Endothelial cell of hepatic sinusoid (primary cell): ENCODE data around the gene SUPT20H.

Experiments used
- in situ Hi-C: cut with HindIII; loops from 2 replicates; pipeline ENCODE4 v1.10.0; 2017; ENCODE audit warnings: low sequenced_read_pairs

The SUPT20H gene

GRCh38 chr13:37058910-37059847, at the start of gene SUPT20H:
Gene SUPT20H (minus strand): TSS chr13:37059688. CDS start chr13:37051490, 8,198 bp downstream.
- in situ Hi-C loops = no loop called here

DNA sequence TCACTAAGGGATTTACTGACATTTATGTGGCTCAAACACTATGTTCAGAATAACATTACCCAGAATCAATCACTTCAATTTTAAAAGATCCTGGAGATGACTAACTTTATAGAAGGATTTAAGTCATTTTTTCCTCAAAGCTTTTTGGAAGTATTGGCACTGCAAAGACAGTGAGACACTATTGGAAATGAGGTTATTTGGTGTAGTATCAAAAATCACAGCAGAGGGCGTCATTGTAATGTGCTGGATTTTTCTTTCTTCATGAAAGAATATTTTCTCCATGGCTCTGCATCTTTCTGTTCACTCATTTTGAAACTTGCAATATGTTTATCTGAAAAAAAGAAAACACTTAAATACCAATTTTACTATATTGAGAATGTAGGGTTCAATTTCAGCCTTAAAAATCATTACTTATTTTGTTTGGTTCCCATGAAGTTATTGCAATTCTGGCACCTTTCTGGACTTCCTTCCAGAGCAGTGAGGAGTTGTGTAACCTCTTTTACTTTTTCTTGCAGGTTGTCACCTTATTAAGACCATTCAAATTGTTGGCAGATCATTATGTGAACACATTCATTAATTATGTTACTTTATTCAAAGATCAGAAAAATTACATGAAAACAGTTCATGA, 49.7 kb upstream of the SUPT20H start:
- in situ Hi-C loops = loop anchor here (10.0 kb wide), 1 partner anchor 496 kb away; no protein-coding TSS in a partner anchor

DNA sequence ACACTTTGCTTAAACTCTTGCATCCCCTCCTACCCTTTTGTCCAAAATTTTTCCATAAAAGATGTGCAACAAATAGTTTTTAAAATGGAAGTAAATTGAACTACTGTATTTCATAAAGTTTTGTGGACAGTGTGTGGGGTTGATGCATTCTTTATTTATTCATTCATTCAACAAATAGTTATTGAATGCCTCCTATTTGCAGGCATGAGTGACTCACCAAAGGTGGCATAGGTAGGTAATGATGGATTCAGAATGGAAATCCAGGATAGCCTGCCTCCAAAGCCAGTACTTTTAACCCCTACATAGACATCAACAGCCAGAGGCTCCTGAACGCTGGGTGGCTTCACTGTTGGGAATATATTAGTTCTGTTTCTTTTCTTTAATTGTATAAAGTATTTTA, 48.4 kb upstream of the SUPT20H start:
- in situ Hi-C loops = loop anchor here (10.0 kb wide), 1 partner anchor 497 kb away; no protein-coding TSS in a partner anchor

DNA sequence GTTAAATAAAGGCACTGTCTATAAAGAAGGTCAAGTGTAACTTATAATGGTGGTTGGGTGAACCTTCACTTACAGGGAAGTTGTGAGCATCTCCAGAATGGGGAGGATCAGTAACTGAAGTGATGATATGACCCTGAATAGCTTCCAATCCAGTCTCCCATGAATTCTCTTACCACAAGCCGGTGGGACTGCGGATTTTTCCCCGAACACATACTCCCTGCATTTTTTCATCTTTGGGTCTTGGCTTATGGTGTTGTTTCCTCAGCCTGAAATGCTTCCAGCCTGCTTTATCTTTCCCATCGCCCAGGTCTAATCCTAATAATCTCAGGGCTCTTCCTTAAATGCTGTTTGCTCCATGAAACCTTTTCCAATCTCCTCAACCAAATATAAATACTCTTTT, 48.0 kb upstream of the SUPT20H start:
- in situ Hi-C loops = loop anchor here (10.0 kb wide), 1 partner anchor 497 kb away; no protein-coding TSS in a partner anchor

- in situ Hi-C loops = loop anchor here (10.0 kb wide), 1 partner anchor 498 kb away; no protein-coding TSS in a partner anchor
Measured at GRCh38 chr13:37106642-37107041, 47.2 kb upstream of the SUPT20H start.

DNA sequence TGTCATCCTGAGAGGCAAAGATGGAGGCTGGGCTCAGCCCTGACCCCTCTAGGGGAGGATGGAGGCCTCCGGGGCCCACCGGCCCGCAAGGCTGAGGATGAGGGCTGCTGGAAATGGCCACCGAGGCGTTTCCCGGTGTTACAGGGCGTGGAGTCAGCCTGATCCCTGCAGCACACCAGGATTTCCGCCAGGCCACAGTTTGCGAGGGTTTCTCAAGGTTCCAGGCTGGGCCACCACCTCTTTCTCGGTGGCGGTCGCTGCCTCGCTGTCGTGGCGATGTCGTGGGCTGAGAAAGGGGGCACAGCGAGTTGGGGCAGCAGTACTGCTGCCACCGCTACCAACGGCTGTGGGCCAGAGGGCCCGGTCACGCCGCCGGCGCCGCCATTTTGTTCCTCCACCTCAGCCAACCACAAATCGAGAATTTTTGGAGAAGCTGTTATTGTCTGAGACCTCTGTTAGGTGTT, 45.8 kb upstream of the SUPT20H start, which contains the start of gene CSNK1A1L:
TSS of gene CSNK1A1L (minus strand) at position 414 of the 464 bp plus-strand sequence. CDS start at position 6, 408 bp downstream.
- in situ Hi-C loops = loop anchor here (10.0 kb wide), 1 partner anchor 500 kb away; no protein-coding TSS in a partner anchor

DNA sequence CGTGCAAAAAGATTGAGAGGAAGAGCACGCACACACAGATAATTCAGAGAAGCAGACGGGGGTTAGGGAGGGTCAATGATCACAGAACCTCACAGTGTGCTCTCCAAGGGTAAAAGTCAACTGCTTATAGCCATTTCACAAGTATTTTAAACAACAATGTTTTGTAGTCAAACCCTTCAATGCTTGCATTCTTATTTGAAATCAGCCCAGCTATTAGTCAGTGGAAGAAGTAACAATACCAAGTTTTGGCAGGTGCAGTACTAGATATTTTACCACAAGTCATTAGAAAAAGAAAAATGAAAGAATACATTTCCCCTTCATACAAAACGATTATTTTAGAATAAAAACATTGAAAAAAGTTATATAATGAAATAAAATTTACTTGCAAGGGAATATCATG, 43.4 kb upstream of the SUPT20H start:
- in situ Hi-C loops = loop anchor here (10.0 kb wide), 1 partner anchor 502 kb away; no protein-coding TSS in a partner anchor

DNA sequence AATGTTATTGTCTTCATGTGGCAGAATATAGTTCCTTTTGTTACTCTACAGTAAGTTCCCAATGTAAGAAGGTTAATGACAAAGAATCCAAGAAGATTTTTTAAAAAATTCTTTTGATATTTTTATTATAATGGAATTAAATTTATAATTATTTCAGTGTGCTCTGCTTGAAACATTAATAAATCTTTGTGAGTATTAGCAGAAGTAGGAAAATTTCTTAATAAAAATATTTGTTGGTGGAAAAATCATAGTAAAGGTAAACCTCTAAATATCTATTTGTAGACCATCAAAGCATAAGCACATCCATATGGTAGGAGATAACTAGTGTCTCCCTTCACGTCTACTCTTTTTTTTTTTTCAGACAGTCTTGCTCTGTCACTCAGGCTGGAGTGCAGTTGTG, 41.7 kb upstream of the SUPT20H start:
- in situ Hi-C loops = loop anchor here (10.0 kb wide), 1 partner anchor 504 kb away; no protein-coding TSS in a partner anchor

DNA sequence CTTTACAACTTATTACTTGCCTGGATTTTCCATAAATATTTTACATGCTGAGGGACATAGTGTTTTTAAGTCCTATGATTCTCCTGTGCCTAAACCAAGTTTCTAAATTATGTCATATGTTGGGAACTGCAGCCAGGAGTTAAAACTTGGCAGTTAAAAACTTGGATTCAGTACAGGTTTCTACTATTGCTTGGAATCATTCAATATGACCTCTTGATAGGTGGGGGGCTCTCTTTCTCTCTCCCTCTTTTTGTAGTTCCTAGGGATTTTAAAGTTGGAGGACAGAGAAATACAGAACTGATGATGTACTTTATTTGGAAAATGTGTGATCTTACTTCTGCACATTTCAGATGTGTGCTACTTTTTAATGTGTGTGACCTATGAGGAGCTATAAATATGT, 41.2 kb upstream of the SUPT20H start:
- in situ Hi-C loops = loop anchor here (10.0 kb wide), 1 partner anchor 504 kb away; no protein-coding TSS in a partner anchor

GRCh38 chr13:37097076-37097475, 37.6 kb upstream of the SUPT20H start:
- in situ Hi-C loops = no loop called here

GRCh38 chr13:37094840-37095239, 35.4 kb upstream of the SUPT20H start:
- in situ Hi-C loops = no loop called here

GRCh38 chr13:37094099-37094498, 34.6 kb upstream of the SUPT20H start:
- in situ Hi-C loops = no loop called here

DNA sequence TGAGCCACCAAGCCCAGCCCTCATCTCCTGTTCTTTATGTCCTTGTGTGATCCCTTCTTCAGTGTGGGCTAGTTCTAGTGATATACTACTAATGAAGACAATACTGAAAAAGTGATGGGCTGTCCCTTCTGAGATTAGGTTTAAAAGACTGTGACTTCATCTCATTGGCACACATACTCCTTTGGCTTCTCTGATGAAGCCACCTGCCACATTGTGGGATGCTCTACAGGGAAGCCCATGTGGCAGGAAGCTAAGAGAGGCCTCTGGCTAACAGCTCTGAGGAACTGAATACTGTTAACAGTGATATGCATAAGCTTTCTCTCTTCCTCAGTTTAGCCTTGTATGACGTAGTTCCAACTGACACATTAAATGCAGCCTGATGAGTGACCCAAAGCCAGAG, 32.3 kb upstream of the SUPT20H start:
- in situ Hi-C loops = no loop called here

DNA sequence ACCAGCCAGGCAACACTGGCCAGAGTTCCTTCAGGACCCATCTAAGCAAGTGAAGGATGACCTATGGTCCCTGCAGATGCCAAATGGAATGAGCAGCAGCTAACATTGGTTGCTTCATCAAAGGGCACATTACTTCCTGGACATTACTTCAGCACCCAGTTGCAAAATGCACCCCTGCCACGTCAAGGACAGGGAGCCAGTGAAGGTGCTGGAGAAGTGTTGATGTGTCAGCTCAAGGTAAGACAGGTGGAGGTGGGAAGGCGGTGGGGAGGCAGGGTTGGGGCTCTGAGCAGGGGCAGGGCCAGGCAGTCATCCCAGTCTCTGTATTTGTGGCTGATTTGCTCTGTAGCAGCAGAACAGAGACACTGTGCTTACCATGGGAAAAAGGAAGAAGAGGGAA, 31.4 kb upstream of the SUPT20H start:
- in situ Hi-C loops = no loop called here

GRCh38 chr13:37089495-37089894, 30.0 kb upstream of the SUPT20H start:
- in situ Hi-C loops = no loop called here

DNA sequence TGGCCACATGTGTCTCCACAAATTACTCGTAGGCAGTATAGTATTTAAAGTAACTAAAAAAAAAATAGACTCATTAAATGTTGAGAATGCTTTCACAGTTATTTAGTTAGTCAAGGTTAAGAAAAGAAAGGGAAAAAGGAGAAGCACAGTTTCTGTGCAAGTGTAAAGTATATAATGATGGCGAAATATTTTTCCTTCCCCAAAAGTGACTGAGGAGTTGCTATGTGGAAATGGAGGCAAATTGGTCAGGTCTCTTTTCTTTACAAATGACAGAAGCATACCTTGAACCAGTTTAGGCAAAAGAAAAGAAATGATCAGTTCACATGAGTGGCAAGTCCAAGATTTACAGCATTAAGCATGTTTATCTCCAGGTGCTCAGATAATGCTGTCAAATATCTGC, 28.0 kb upstream of the SUPT20H start:
- in situ Hi-C loops = no loop called here

DNA sequence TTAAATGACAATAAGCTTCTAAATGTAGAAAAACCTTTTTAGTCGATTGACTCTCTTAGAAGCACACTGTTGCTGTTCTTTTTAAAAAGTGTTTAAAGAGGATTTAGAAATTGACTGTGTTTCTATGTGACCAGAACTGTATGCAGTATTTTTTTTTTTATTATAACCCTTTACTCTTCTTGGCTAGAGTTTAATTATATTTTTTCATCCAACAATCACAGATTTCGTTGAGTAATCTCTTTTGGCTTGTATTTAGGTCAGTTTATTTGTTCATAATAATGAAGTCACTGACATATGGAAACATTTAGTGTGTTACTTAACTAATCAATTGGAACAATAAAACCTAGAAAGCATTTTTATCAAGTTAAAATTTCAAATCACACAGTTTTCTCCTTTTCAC, 26.1 kb upstream of the SUPT20H start:
- in situ Hi-C loops = no loop called here

DNA sequence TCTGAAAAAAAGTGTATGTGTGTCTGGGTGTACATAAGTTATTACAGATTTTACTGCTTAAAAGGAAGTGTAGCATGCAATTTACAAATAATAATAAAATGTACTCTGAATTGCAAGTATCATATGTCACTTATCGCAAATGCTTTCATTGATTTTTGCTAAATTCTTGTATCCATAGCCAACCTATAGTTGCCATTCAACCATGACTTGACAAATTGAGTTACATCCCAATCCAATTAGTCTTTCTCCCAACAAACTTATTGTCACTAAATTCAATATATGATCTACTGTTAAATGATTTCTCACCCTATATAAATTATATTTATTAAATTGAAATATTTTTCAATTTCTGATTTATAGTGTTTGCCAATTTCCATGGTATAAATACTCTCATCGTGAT, 17.3 kb upstream of the SUPT20H start:
- in situ Hi-C loops = no loop called here

- in situ Hi-C loops = no loop called here
Measured at GRCh38 chr13:37075164-37075563, 15.7 kb upstream of the SUPT20H start.

DNA sequence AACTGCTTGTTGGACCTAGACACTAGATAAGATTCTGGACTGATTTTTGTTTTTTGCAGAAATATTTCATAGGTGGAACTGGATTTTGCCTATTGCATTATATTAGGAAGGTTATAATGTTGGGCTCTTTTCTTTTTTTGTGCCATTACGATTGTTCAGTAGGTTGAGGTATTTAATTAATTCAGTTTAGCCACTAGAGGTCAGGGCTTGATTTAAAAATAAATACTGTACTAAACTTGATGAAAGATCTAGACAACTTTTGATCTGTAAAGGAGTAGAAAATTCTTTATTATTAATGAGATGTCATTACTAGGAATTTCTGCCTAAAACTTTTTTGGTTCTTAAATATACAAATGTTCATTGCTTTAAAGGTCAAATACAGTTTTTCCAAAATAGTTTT, 15.2 kb upstream of the SUPT20H start:
- in situ Hi-C loops = no loop called here

DNA sequence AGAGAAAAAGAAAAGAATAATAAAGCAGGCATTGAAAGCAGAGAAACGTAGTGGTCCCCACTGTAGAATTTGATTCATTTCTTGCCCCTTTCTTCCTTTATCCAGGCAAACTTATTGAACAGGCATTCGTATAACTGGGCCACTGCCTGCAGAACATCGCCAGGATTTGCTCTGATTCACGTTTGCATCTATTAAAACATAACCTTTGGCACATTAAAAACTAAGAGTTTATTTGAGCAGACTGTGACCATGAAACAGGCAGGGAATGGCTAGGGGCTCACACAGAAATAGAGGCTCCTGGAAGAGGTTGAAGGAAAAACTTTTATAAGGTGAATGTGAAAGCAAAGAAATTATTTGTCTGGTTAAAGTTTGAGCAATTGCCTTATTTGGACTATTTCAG, 12.5 kb upstream of the SUPT20H start:
- in situ Hi-C loops = no loop called here
